SK-MEL-5 (cell line): ENCODE data around the gene EPHB2. TPM values are rescaled to one million over a fixed set of nuclear protein-coding genes. Genes with fewer than 3 reads are reported as not detected.

Source experiments
- DNase-seq: peaks from one replicate; pipeline ENCODE4 v3.0.0-alpha.2; 2016; ENCODE audit warnings: low read depth, low spot score
- in situ Hi-C: cut with HindIII; loops from 2 replicates; pipeline ENCODE4 v1.10.0; 2016; ENCODE audit warnings: low sequenced_read_pairs, high pct_unique_total_duplicates, low pct_unique_long_range_greater_than_20kb
- total RNA-seq: library from RNA; depleted of rRNA; stranded (reverse); fragments of >200 nt; shearing (Covaris generic); gene quantifications from 2 replicates; pipeline ENCODE4 v1.2.3, GENCODE V29; 2014

EPHB2 gene
- total RNA-seq, 1 experiment from 2014 or later = 1.3 TPM

DNA sequence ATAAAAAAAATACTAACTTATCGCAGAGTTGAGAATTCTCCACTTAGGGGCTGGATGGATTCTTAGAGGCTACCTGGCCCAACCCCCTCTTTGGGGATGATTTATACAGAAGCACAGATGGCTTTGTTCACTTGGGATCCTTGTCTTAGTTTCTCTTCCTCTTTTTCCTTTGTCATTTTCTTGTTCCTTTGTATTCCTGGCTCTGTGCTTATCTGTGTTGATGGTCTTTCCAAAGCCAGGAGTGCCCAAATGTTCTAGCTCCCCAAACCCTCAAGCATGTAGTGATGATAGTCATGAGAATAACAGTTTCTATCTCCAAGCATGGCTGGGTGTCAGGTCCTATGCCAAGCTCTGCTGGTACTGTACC is 27.4 kb downstream of the EPHB2 start:
- no peak for DNase-seq
- in situ Hi-C loops = no loop called here

DNA sequence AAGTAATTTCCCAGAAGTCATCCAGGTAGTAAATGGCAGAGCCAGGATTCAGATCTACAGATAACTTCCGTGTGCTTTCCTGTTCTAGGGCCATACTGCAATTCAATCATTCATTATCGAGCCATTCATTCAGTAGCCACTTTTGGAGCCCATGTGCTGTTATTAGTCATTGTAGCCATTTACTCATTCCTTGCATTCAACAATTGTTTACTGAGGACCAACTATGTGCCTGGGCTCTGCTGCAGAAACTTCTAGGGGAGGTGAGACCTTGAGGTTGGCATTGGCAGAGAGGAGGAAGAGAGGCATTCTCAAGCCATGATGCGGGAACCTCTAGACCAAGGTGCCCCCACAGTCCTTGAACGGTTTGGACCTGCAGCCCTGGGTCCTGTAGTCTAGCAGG is 27.9 kb downstream of the EPHB2 start:
- in situ Hi-C loops = no loop called here
- no peak for DNase-seq

DNA sequence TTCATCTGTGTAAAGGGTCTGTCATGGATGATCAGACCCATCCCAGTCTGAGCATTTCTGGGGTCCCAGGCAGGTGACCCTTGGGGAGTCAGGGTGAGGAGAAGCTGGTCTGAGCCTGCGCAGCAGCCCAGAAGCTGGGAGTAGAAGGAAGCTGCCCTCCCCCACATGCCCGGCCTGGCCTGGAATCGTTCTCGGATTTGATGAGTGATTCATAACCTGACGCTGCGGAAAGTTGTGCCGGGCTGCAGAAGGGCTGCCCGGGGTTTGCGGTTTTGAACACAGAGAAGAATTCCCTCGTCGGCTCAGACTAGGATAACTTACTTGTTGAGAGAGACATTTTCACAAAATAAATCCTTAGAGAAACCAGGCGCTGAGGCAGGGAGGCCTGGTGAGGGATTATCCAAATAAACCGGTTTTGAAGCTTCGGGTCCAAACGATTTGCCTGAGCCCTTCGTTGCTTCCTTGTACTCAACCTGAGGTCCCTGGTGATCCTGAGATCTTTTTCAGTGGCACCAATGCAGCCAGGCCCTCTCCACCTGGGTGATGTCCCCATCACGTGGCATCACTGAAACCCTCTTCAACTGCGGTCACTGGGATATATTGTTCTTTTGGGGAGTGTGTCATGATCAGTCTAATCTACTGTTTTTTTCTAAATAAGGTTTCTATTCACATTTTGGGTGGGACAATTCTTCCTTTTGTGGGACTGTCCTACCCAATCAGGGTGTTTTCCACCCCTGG is 29.2 kb downstream of the EPHB2 start:
- no peak for DNase-seq
- in situ Hi-C loops = no loop called here

DNA sequence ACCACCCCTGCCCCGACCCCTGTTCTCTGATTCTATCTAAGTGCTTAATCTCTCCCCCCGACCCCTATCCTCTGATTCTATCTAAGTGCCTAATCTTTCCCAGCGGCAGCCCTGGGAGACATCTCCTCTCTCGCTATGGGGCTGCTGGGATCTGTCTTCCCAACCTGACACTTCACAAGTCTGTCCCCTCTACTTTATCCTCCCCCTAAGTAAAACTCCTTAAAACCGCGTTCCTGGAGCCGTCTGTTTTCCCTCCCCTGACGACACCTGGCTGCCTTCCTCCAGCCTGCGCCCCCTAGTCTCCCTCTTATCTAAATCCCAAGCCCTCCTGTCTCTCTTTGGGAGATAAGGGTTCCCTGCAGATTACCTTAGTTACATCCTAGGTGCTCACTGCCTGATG is 30.5 kb downstream of the EPHB2 start:
- in situ Hi-C loops = no loop called here
- no peak for DNase-seq

DNA sequence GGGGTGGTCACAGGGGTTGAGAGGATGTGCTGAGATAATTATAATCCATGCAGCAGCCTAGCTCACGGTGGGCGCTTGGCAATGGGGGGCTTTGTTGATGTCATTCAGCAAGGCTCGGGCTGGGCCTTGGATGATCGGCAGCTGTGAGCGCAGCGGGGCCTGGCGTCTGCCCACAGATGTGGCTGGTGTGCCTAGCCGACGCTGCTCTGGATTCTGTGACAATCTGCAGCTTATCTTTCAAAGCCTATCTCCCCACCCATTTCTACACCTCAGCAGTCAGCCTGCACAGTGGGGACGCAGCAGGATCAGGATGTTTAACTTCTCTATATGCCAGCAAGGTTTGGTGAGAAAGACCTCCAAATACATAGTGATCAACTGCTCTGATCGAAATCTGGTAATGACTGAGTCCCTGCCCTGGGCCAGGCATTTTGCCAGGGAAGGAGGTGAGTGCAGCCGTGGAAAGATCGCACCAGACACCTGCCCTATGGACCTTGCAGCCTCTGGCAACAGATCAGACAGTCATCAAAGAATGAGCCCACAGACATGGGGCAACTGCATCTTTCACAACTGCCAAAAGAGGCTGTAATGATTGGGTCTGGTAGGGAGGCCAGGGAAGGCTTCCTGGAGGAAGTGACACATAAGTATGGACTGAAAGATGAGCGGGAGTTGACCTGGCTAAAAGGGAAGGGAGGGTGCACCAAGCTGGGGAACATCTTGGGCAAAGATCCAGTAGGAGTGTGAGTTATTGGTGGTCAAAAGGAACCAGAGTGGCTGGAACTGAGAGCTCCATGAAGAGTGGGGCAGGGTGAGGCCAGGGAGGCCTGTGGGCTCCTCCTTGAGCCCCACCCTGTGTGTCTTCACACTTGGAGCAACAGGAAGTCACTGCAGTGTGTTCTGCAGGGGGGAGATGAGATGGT is 35.3 kb downstream of the EPHB2 start:
- DNase-seq = no peak
- in situ Hi-C loops = no loop called here

DNA sequence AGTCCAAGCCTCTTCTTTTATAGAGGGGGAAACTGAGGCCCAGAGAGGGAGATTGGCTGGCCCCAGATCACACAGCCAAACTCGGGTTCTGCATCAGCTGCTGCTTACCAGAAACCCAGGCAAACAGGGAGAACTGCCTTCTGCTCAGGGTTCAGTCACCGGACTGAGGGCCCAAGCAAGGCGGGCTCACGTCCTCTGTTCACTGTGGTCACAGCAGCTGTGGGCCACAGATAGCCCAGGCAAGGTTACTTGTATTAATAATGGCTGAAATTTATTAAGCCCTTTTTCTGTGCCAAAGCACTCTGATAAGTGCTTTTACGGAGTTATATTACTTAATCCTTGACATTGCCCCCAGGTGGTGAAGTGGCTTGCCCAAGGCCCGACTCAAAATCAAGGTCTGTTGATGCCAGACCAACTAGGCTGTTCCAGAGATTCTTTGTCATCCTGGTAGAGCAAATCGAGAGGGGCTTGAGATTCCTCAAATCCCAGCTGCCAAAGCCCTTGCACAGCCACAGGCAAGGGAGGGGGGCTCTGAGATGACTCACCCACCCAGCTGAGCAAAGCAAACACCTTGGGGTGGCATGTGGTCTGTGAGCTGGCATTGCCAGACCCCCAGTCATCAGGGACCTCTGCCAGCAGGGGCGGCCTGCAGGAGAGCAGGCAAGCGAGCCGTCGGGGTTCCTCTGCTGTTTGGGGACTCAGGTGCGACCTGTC is 36.5 kb downstream of the EPHB2 start:
- no peak for DNase-seq
- in situ Hi-C loops = no loop called here

DNA sequence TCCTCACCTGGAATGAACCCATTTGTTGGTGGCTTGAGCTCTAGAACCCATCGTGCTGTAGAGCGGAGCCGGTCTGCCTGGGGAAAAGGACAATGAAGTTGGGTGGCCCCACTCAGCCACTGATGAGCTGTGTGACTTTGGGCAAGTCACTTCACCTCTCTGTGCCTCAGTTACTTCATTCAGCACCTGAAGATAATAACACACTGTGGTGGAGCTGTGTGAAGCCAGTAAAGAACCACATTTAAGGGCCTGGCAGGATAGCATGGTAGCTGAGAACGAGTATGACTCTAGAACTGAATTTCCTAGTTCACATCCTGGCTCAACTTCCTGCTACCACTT is 37.1 kb downstream of the EPHB2 start:
- DNase-seq = no peak
- in situ Hi-C loops = no loop called here

DNA sequence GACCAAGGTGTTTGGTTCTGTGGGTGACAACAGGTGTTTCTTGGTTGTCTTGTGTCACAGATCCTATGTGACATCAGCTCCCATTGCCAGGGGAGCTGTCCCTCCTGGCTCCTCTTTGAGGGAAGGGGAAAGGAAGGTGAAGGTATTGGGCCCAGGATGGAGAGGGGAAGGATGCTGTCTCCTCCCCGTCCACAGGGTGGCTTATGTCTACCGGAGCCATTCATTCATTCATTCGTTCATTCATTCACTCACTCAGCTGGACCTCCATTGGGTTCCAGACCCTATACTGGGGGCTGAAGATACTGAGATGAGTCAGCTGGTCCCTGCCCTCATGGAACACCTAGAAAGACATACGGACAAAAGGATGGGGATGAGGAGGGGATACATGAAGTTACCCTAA is 38.9 kb downstream of the EPHB2 start:
- DNase-seq = no peak
- in situ Hi-C loops = no loop called here

DNA sequence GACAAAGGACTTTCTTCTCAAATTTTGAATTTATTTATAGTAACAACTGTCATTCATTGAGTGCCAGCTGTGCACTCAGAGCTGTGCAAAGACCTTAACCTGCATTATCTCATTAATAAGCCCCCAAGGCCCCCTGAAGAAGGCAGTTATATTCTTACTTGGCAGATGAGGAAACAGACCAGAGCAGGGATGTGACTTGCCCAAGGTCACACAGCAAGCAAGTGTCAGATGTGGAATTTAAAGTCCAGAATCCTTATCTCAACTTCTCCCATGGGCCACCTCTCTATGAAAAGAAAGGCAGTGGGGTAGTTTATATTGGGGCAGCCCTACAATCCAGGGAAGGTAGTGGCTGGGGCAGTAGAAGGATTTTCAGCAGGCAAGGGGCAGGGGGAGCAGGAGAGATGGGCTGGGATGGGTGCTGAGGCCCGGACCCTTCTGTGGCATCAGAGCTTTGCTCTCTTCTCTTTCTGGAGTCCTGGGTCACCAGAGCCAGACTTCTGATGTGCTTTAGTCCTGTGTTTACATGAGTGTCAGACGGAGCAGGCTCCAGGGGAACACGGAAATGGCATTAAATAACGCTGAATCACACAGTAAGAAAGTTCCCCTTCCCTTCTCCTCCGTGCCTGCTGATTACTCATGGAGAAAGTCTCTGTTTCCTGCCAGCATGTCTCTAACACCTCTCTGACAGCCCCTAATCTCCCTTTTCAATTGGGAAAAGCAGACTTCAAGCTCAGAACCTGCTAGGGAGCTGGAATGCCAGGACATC is 39.5 kb downstream of the EPHB2 start:
- in situ Hi-C loops = no loop called here
- DNase-seq = no peak

DNA sequence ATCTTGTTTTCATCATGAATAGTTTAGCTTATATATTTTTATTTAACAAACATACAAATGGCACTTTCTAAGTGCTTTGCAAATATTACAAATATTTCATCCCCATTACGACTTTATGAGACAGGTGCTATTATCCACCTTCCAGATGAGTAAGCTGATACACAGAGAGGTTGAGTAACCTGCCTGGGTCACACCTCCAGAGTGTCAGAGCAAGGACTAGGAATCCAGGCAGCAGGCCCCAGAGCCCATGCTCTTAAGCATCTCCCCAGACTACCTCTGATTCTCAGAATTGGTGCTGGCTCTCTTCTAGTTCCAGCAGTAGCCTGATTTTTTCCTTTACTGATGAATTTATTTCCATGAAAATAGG is 40.0 kb downstream of the EPHB2 start:
- no peak for DNase-seq
- in situ Hi-C loops = no loop called here

DNA sequence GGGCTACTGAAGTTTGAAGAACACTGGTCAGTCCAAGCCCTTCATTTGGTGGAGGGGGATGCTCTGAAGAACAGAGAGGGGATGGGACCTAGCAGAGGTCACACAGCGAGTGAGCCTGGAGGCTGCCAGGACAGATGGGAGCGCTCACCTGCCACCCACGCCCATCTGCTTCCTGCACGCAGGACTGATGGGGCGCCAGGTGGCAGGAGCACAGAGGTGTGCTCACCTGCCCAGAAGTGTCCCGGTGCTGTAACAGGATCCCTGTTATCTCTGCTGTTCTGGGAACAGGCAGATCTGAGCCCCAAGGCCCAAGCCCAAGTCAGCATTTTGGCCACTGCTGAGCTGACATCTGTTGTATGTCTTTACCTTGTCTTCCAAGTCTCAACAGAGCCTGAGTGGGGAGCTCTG is 40.5 kb downstream of the EPHB2 start:
- in situ Hi-C loops = no loop called here
- DNase-seq = no peak

DNA sequence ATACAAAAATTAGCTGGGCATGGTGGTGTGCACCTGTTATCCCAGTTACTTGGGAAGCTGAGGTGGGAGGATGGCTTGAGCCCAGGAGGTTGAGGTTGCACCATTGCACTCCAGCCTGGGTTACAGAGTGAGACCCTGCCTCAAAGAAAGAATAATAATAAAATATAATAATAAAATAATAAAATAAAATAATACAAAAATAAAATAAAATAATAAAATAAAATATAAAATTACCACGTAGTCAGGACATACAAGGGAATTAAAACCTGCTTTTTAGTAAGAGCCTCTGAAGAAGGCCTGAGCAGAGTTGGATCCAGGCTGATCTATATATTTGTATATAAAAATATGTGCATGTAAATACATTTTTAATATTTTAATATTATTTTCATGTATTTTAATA is 41.7 kb downstream of the EPHB2 start:
- DNase-seq = no peak
- in situ Hi-C loops = no loop called here

DNA sequence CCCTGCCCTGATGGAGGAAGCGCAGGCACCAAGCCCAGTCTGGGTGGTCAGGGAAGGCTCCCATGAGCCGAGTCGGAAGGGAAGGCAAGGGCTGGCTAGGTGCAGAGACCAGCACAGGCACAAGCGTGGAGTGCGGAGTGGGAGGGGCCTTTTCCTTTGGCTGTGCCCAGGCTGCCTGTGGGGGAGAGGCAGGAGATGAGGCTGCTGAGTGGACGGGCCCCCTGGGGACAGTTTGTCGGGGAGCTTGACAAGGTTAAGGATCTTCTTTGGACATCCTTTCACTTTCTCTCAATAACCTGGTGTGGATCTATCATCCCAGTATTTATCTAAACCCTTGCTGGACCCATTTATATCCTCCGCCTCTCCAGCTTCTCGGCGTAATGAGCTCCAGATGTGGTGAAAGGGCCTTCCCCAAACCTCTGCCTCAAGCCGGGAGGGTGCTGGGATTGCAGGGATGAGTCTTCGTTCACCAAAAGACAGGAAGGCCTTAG is 42.9 kb downstream of the EPHB2 start:
- no peak for DNase-seq
- in situ Hi-C loops = no loop called here

DNA sequence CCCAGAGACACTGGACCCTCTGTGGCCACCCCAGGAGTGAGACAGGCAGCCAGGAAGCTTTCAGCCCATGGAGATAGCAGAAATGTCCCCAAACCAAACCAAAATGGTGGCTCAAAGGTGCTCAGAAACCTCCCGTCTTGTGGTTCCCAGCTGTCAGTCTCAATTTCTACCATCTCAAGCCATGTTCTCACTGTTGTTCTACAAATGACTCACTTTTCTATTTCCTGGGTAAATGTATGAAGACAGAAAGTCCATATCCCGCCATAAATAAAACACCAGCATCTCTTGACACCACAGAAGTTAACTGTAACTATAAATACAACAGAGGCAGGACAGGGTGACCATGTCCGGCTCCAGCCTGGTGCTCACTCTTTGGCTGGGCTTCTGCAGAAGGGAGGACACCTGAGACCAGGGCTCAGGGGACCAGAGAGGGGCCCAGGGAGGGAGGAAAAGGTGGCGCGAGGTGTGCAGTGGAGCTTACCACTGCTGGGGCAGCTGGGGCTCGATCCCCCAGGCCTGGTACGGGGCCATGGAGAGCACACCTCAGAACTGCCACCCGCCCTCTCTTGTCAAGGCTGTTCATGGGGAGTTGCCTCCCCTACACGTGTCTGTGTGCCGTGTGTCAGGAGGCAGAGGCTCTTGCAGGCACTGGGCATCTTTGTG is 43.6 kb downstream of the EPHB2 start:
- in situ Hi-C loops = no loop called here
- DNase-seq = no peak

DNA sequence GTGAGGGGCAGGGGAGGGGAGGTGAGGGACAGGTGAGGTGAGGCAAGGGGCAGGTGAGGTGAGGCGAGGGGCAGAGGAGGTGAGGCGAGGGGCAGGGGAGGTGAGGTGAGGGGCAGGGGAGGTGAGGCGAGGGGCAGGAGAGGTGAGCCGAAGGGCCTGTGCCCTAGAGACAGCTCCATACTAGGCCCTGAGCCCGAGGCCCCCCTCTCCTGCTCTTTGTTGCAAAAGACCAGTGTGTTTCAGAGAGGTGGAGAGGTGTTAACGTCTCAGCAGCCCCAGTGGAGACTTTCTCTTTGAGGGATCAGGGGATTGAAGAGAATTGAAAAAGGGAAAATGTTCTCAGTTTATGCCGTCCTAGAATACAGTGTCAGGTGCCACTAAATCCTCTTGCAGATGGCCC is 44.2 kb downstream of the EPHB2 start:
- in situ Hi-C loops = no loop called here

DNA sequence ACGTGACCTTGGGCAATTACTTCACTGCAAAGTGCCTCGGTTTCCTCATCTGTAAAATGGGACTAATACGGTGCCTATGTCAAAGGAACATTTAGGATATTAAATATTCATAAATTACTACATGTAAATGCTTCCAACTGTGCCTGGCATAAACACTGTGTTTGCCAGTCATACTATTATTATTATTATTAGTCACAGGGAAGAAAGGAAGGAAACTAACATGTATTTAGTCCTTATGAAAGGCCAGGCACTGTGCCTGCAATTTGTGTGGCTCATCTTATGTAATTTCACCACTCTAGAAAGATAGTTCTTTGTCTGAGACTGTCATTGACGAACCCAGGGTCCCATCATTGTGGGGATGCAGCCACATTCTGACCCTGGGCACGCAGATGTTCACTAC is 45.0 kb downstream of the EPHB2 start:
- no peak for DNase-seq
- in situ Hi-C loops = no loop called here

More for the DNA sequence above, 44.2 kb downstream of the EPHB2 start:
- no peak for DNase-seq

DNA sequence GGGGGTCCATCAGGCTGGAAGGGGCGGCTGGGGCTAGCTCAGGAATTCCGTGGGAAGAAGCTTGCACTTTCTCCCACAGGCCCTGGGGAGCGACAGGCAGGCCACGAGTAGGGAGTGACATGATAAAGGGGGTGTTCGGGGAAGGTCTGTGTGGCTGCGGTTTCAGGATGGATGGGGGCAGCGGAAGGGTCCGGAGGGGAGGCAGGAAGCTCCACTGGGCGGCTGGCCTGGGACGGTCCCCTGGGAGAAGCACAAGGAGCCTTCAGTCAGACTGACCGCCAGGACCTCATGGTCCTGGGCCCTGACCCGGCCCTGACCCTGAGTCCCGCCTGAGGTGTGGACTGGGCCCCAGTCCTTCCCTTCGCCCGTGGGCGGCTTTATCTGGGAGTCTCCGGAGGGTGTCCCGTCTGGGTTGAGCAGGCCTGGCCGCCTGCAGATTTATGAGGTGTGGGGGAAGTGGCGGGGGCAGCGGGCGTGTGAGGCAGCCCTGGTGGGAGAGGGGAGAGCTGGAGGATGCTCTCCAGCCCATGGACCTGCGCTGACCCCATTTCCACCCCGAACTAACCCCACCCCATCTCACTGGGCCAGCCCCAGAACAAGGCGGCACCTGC is 45.6 kb downstream of the EPHB2 start:
- no peak for DNase-seq
- in situ Hi-C loops = no loop called here
